ENCODE results near the gene ALDH3A2.

The ALDH3A2 gene

DNA sequence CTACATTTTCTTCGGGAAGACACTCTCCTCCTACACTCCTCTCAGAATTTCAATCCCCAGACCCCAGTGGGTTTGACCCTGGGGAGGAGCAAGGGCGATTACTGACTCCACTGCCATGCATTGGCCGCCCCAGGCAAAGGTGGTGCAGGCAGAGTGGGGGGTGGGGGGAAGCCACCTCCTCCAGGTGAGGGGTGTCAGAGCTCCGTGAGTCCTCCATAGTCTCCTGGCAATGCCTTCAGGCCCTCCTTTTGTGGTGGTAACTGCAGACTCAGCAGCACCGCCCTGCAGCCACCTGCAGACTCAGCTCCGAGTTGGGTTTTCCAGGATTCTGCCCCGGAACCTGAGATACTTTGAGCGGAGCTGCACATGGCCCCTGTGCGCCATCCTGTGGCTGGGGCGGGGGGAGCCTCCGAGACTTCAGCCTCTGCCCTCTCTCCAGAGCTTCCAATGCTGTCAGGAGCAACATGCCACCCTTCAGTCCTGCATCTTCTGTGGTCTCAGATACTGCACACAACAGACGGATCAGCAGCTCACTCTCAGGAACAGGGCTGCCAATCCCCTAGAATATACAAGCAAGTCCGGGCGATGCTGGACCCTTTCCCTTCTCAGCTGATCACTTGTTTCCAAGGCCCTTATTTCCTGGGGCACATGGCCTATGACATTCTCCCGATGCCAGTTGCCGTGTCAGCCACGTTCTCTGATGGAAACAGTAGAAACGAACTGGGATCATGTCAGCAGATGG is 70.2 kb downstream of the ALDH3A2 start:
- H3K4me3 ChIP-seq (ENCODE audit: low read length), result no peak overlapping the region
- H3K9me3 ChIP-seq (ENCODE audit: control insufficient read depth, low read length), result no peaks in the 10 kb centered on the region
- DNase-seq (ENCODE audit: low read depth), result no peak

GRCh38 chr17:19719355-19720209 is 71.0 kb downstream of the ALDH3A2 start:
- no peak for DNase-seq (ENCODE audit: low read depth)
- peaks cover 30% of the 10 kb centered on the region for H3K27me3 ChIP-seq (replicated peaks; ENCODE audit: control insufficient read depth, insufficient read depth, low read length)
- H3K36me3 ChIP-seq (ENCODE audit: control insufficient read depth, insufficient read depth, low read length, severe bottlenecking), result no peaks in the 10 kb centered on the region
- peaks cover 8% of the 10 kb centered on the region for H3K4me1 ChIP-seq (ENCODE audit: control insufficient read depth, insufficient read depth, low read length)
- no peak overlapping the region for H3K9ac ChIP-seq (ENCODE audit: low read length)
- no peak overlapping the region for H3K4me3 ChIP-seq (ENCODE audit: low read length)
- no peaks in the 10 kb centered on the region for H3K9me3 ChIP-seq (ENCODE audit: control insufficient read depth, low read length)

More for the DNA sequence above, 70.2 kb downstream of the ALDH3A2 start:
- Histone ChIP-seq H3K4me1 (ENCODE audit: control insufficient read depth, insufficient read depth, low read length) (peaks cover under 1% of the 10 kb centered on the region), H3K36me3 (ENCODE audit: control insufficient read depth, insufficient read depth, low read length, severe bottlenecking) (no peaks in the 10 kb centered on the region), H3K9ac (ENCODE audit: low read length) (no peak overlapping the region), H3K27me3 (replicated peaks; ENCODE audit: control insufficient read depth, insufficient read depth, low read length) (peaks cover 30% of the 10 kb centered on the region)

DNA sequence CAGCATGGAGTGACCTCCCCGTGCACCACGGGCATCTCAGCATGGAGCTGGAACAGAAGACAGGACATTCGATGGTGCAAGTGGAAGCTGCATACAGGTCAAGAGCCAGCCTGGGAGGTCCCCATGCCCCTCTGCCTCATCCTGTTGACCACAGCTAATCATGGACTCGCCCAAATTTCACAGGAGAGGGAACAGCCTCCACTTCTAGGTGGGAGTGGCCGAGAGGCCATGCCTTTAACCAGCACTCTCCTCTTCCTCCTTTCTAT is 71.6 kb downstream of the ALDH3A2 start:
- Histone ChIP-seq H3K4me1 (ENCODE audit: control insufficient read depth, insufficient read depth, low read length) (peaks cover 8% of the 10 kb centered on the region), H3K36me3 (ENCODE audit: control insufficient read depth, insufficient read depth, low read length, severe bottlenecking) (no peaks in the 10 kb centered on the region), H3K9ac (ENCODE audit: low read length) (no peak overlapping the region), H3K9me3 (ENCODE audit: control insufficient read depth, low read length) (no peaks in the 10 kb centered on the region), H3K27me3 (replicated peaks; ENCODE audit: control insufficient read depth, insufficient read depth, low read length) (peaks cover 30% of the 10 kb centered on the region), H3K4me3 (ENCODE audit: low read length) (no peak overlapping the region)
- no peak for DNase-seq (ENCODE audit: low read depth)

DNA sequence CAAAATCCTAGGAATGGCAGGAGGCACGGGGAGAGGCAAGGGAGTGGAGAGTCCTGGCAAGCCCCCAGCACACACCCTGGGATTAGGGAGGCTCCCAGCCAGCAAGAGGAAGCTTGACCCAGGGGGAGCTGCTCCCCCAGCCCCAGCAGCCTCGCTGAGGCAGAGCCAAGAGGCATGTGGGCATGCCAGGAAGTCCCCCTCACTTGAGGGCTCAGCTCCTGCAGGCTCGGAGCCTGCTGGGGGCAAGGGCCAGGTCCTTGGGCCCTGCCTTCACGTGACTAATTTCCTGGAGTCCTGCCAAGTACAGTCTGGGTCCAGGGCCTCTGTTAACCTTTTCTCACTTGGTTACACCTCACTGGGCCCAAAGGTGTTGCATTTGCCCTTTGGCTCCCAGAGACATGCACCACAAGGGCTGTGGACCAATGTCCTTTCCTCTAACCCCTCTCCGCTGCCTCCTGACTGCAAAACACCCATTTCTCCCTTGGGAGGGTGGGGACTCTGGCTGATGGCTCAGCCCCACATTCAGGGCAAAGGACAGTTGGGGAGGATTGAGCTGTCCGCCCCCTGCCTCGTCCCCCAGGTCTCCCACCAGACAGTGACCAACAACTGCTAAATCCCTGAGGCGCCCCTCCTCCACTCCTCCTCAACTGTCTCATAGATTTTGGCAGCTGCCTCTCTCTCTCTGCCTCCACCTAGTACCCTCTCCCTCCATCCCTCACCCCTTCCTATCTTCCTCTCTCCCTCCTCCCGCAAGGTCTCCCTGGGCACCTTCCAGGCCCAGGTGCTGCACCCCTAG is 72.3 kb downstream of the ALDH3A2 start:
- no peaks in the 10 kb centered on the region for H3K9me3 ChIP-seq (ENCODE audit: control insufficient read depth, low read length)
- no peak overlapping the region for H3K9ac ChIP-seq (ENCODE audit: low read length)
- H3K27me3 ChIP-seq (replicated peaks; ENCODE audit: control insufficient read depth, insufficient read depth, low read length), result peaks cover 30% of the 10 kb centered on the region
- no peaks in the 10 kb centered on the region for H3K36me3 ChIP-seq (ENCODE audit: control insufficient read depth, insufficient read depth, low read length, severe bottlenecking)
- peaks cover 8% of the 10 kb centered on the region for H3K4me1 ChIP-seq (ENCODE audit: control insufficient read depth, insufficient read depth, low read length)
- no peak overlapping the region for H3K4me3 ChIP-seq (ENCODE audit: low read length)
- no peak for DNase-seq (ENCODE audit: low read depth)

DNA sequence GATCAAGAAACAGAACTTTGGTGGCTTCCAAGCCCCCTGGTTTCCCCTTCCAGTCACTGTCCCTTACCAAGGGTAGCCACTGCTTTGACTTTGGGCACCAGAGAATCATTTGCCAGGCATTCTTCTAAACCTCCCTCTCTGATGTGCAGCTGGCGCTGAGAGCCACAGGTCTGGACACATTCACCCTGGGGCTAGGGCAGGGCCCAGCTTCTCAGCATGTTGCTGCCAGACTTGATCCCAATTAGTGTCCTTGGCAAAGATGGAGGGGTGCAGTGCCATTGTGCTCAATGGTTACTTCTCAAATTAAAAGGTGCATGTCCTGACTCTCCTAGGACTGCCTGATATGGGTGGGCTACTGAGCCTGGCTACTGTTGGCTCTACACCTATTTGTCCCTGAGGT is 75.4 kb downstream of the ALDH3A2 start:
- peak; percentile 37 for DNase-seq (ENCODE audit: low read depth)
- Histone ChIP-seq H3K4me3 (ENCODE audit: low read length) (no peak overlapping the region), H3K27me3 (replicated peaks; ENCODE audit: control insufficient read depth, insufficient read depth, low read length) (peaks cover 12% of the 10 kb centered on the region), H3K4me1 (ENCODE audit: control insufficient read depth, insufficient read depth, low read length) (peaks cover 31% of the 10 kb centered on the region), H3K9me3 (ENCODE audit: control insufficient read depth, low read length) (no peaks in the 10 kb centered on the region), H3K9ac (ENCODE audit: low read length) (no peak overlapping the region), H3K36me3 (ENCODE audit: control insufficient read depth, insufficient read depth, low read length, severe bottlenecking) (no peaks in the 10 kb centered on the region)

DNA sequence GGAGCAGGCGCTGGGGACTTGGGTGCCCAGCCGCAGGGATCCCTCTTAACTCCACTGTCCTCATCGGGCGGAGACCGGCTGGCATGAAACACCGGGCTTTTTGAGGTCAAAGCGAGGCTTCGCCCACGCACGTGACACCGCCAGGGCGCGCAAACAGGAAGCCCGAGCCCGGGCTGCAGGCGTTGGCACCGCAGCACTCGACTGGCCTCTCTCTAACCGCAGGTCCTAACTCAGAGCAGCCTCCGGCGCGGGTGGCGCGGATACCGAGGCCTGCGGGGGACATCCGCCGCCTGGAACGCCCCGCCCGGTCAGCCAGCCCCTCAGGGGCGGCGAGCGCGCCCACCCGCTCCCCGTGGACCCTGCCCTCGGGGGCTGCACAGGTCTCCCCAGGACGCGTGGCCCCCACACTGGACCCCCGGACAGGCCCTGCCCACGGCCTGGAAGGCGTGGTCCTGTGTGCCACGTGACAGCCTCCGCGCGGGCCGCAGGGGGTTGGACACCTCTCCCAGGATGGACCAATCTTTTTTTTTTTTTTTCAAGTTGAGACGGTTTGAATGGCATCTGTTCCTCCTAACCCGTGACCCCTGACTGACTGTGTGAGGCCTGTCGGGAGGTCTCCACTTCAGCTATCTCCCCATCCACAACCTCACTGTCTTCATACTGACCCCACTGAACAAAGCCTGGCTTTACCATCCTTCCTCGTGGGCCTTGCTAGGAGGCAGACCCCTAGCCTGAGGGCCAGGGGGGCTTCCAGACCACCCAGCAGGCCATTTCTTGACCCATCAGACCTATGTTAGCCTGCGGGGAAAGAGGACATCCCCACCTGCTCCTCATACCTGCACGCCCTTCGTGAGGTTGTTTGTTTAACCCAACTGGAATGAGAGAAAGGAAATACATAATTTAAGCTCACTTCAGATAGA is 76.2 kb downstream of the ALDH3A2 start:
- Histone ChIP-seq H3K9me3 (ENCODE audit: control insufficient read depth, low read length) (no peaks in the 10 kb centered on the region), H3K4me3 (ENCODE audit: low read length) (no peak overlapping the region), H3K36me3 (ENCODE audit: control insufficient read depth, insufficient read depth, low read length, severe bottlenecking) (no peaks in the 10 kb centered on the region), H3K9ac (ENCODE audit: low read length) (no peak overlapping the region), H3K27me3 (replicated peaks; ENCODE audit: control insufficient read depth, insufficient read depth, low read length) (peaks cover 7% of the 10 kb centered on the region), H3K4me1 (ENCODE audit: control insufficient read depth, insufficient read depth, low read length) (peaks cover 31% of the 10 kb centered on the region)
- no peak for DNase-seq (ENCODE audit: low read depth)

DNA sequence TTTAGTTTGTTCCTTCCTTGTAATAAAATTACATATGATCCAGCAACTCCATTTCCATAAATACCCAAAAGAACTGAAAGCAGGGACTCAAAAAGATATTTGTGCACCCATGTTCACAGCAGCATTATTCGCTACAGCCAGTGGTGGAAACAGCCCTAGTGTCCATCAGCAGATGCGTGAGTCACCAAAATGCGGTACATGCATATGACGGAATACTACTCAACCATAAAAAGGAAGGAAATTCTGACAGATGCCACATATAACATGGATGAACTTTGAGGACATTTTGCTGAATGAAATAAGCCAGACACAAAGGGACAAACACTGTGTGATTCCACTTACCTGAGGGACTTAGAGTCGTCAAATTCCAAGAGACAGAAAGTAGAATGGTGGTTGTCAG is 76.9 kb downstream of the ALDH3A2 start:
- no peak overlapping the region for H3K9ac ChIP-seq (ENCODE audit: low read length)
- no peaks in the 10 kb centered on the region for H3K9me3 ChIP-seq (ENCODE audit: control insufficient read depth, low read length)
- DNase-seq (ENCODE audit: low read depth), result no peak
- no peak overlapping the region for H3K4me3 ChIP-seq (ENCODE audit: low read length)
- H3K4me1 ChIP-seq (ENCODE audit: control insufficient read depth, insufficient read depth, low read length), result peaks cover 31% of the 10 kb centered on the region
- no peaks in the 10 kb centered on the region for H3K36me3 ChIP-seq (ENCODE audit: control insufficient read depth, insufficient read depth, low read length, severe bottlenecking)
- peaks cover 2% of the 10 kb centered on the region for H3K27me3 ChIP-seq (replicated peaks; ENCODE audit: control insufficient read depth, insufficient read depth, low read length)

- H3K36me3 ChIP-seq (ENCODE audit: control insufficient read depth, insufficient read depth, low read length, severe bottlenecking), result no peaks in the 10 kb centered on the region
- no peaks in the 10 kb centered on the region for H3K27me3 ChIP-seq (replicated peaks; ENCODE audit: control insufficient read depth, insufficient read depth, low read length)
These were observed 78.3 kb downstream of the ALDH3A2 start for GRCh38 chr17:19726631-19727376.

More at GRCh38 chr17:19726631-19727376, 78.3 kb downstream of the ALDH3A2 start:
- DNase-seq (ENCODE audit: low read depth), result no peak
- H3K9ac ChIP-seq (ENCODE audit: low read length), result peak overlapping the region; percentile 60
- peak overlapping the region; percentile 26 for H3K4me3 ChIP-seq (ENCODE audit: low read length)
- H3K4me1 ChIP-seq (ENCODE audit: control insufficient read depth, insufficient read depth, low read length), result peaks cover 40% of the 10 kb centered on the region
- no peaks in the 10 kb centered on the region for H3K9me3 ChIP-seq (ENCODE audit: control insufficient read depth, low read length)

All from adipocyte (in vitro differentiated cells).